ENCODE data around the gene CNOT6L.
A peak's percentile ranks its signal among the peaks of the same experiment; 100 is the strongest.

Gene CNOT6L

DNA sequence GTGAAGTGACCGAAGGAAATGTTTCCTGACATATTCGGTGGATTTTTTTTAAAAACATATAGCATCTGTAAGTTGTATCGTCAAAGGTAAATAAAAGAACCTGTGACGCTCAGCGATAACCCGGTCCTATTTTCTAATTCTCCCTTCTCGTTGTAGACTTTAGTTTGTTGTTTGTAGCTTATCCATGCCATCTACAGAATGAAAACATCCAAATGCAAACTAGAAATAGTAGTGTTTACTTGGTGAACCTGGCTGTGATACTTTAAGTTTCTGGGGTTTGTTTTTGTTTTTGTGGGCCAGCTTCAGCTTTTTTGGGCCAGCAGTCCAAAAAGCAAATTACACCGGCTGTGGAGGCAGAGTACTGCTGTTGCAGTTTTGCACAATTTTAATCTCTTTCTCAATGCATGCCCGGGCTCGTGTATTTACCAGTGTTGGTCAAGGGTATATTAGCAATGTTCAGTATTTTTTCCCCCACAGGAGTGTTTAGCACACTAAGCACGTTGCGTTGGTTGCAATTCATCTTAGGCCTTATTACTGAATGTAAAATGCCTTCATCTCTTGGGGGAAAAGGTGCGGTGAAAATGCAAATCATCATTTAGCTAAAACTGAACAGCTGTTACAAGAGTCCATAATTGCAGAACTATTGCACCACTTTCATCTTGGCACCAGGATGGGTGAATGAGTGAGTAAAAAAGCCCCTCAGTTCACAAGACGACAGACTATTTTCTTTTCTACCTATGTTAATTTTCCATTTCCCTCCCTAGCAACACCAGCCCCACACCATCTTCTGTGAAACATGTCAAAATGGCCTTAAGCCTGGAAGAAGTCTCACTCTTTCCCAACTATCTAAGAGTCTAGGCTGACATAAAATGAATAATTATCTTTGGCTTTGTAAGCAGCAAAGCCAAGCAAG lies 1.7 kb upstream of the CNOT6L start:
- H3K18ac ChIP-seq (ENCODE audit: low read length) = no peak overlapping the region
- H3K9me3 ChIP-seq (ENCODE audit: insufficient read depth, low read depth, low read length) = no peaks in the 10 kb centered on the region
- H2BK12ac ChIP-seq (ENCODE audit: low read length) = no peak overlapping the region
- peaks cover 17% of the 10 kb centered on the region for H3K79me1 ChIP-seq (ENCODE audit: low read length)
- H2AK5ac ChIP-seq (ENCODE audit: low read length) = no peak overlapping the region
- peak overlapping the region; percentile 66 for H3K4me2 ChIP-seq (ENCODE audit: low read length)
- no peak overlapping the region for H2BK5ac ChIP-seq (ENCODE audit: low read depth, low read length, poor library complexity)
- no peak overlapping the region for H3K23ac ChIP-seq (ENCODE audit: low read length)
- H4K12ac ChIP-seq (ENCODE audit: low read depth, low read length) = no peak overlapping the region
- no CpG with 5 or more reads among the region's 14 CpGs for WGBS (ENCODE audit: extremely low coverage, insufficient coverage, insufficient read length)
- no peak overlapping the region for H4K8ac ChIP-seq (ENCODE audit: low read depth, low read length)
- peaks cover 8% of the 10 kb centered on the region for H3K79me2 ChIP-seq (ENCODE audit: control insufficient read depth, insufficient read depth, low read length, poor library complexity)
- no peaks in the 10 kb centered on the region for H3K36me3 ChIP-seq (ENCODE audit: control insufficient read depth in 1 of 2, insufficient read depth in 2 of 2, low read length in 2 of 2)
- no peaks in the 10 kb centered on the region for H3K27me3 ChIP-seq (ENCODE audit: insufficient read depth, low read length)
- no peak overlapping the region for H4K91ac ChIP-seq (ENCODE audit: low read depth, low read length)
- peak overlapping the region; percentile 68 for H3K9ac ChIP-seq (ENCODE audit: low read length)
- no peak overlapping the region for H3K14ac ChIP-seq (ENCODE audit: low read length)
- H2AFZ ChIP-seq (ENCODE audit: insufficient read depth, low read length, poor library complexity) = no peak overlapping the region
- peak overlapping the region; percentile 78 for H3K27ac ChIP-seq (ENCODE audit: low read depth, low read length)
- no peak overlapping the region for H2BK120ac ChIP-seq (ENCODE audit: insufficient read depth, low read length, poor library complexity)
- peak overlapping the region; percentile 77 for H3K4me3 ChIP-seq (ENCODE audit: low read depth, low read length)
- no peak overlapping the region for H3K4ac ChIP-seq (ENCODE audit: low read depth, low read length)
- peak in 1 of 2 donors; percentile 11 for DNase-seq
- peaks cover 0 to 5% of the 10 kb centered on the region in 2 experiments for H3K4me1 ChIP-seq (ENCODE audit: control insufficient read depth in 1 of 2, insufficient read depth in 2 of 2, low read length in 2 of 2)

DNA sequence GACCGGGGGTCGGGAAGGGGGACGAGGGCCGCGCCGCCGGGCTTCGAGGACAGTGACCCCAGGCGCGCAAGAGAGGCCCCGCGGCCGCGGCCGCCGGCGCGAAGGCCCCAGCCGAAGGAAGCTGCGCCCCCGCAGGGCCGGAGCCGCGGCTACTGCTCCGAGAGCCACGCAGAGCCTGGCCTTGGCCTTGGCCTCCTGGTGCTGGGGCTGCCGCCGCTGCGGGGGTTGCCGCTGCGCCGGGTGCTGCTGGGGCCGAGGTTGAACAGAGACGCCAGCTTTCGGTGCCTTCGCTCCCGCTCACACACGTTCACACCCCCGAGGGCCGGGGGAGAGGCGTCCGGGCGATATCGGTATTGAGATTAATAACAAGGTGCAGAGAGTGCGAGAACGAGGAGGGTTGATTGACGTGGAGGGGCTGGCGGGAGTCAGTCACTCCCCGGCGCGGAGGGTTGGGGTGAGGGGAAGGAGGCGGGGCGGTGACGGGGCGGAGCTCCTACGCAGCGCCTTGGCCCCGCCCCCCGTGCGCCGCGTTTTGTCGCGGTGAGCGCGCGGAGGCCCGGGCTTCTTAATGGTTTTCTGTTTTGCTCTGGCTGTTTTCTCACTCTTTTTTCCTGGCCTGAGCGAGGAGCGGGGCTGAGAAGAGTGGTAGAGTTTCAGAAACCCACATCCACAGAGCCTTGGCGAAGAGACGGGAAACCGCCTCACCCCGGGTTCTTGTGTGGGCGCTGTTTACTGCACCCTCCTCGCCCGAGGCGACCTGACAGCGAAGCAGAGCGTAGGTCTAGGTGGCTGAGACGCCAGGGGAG lies 878 bp upstream of the CNOT6L start:
- peak overlapping the region; percentile 72 for H3K4ac ChIP-seq (ENCODE audit: low read depth, low read length)
- peak overlapping the region; percentile 81 for H4K8ac ChIP-seq (ENCODE audit: low read depth, low read length)
- peak overlapping the region; percentile 81 for H3K27ac ChIP-seq (ENCODE audit: low read depth, low read length)
- peak overlapping the region; percentile 87 for H2AFZ ChIP-seq (ENCODE audit: insufficient read depth, low read length, poor library complexity)
- no peaks in the 10 kb centered on the region for H3K27me3 ChIP-seq (ENCODE audit: insufficient read depth, low read length)
- H2AK5ac ChIP-seq (ENCODE audit: low read length) = no peak overlapping the region
- H3K4me2 ChIP-seq (ENCODE audit: low read length) = peak overlapping the region; percentile 77
- WGBS (ENCODE audit: extremely low coverage, insufficient coverage, insufficient read length) = no CpG with 5 or more reads among the region's 81 CpGs
- H3K18ac ChIP-seq (ENCODE audit: low read length) = peak overlapping the region; percentile 13
- no peaks in the 10 kb centered on the region for H3K36me3 ChIP-seq (ENCODE audit: control insufficient read depth in 1 of 2, insufficient read depth in 2 of 2, low read length in 2 of 2)
- H3K4me1 ChIP-seq (ENCODE audit: control insufficient read depth in 1 of 2, insufficient read depth in 2 of 2, low read length in 2 of 2) = peaks cover 0 to 5% of the 10 kb centered on the region in 2 experiments
- peak overlapping the region; percentile 50 for H3K14ac ChIP-seq (ENCODE audit: low read length)
- H3K4me3 ChIP-seq (ENCODE audit: low read depth, low read length) = peak overlapping the region; percentile 88
- peak; percentile 86 to 94 for DNase-seq
- peak overlapping the region; percentile 53 for H4K91ac ChIP-seq (ENCODE audit: low read depth, low read length)
- no peak overlapping the region for H2BK12ac ChIP-seq (ENCODE audit: low read length)
- peak overlapping the region; percentile 5 for H4K12ac ChIP-seq (ENCODE audit: low read depth, low read length)
- no peak overlapping the region for H3K23ac ChIP-seq (ENCODE audit: low read length)
- peak overlapping the region; percentile 86 for H3K9ac ChIP-seq (ENCODE audit: low read length)
- no peaks in the 10 kb centered on the region for H3K9me3 ChIP-seq (ENCODE audit: insufficient read depth, low read depth, low read length)
- H2BK5ac ChIP-seq (ENCODE audit: low read depth, low read length, poor library complexity) = peak overlapping the region; percentile 47
- peak overlapping the region; percentile 79 for H2BK120ac ChIP-seq (ENCODE audit: insufficient read depth, low read length, poor library complexity)
- peaks cover 8% of the 10 kb centered on the region for H3K79me2 ChIP-seq (ENCODE audit: control insufficient read depth, insufficient read depth, low read length, poor library complexity)
- H3K79me1 ChIP-seq (ENCODE audit: low read length) = peaks cover 17% of the 10 kb centered on the region

DNA sequence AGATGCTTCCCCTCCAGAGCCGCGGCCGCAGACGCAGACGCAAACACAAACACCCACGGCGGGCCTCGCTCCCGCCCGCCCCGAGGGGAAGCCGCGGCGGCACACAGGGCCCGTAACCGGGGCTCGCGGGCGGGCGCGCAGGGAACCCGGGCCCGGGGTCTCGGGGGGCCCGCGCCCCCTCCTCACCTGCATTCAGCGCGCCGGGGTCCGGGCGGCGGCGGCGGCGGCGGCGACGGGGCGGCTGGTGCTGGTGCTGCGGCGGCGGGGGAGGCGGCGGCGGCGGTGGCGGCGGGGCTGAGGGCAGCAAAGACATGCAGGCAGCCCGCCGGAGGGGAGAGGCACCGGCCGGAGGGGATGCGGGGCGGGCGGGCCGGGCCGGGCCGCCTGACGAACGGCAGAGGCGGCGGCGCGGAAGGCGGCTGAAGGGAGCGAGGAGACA lies 255 bp upstream of the CNOT6L start:
- Histone ChIP-seq H2AK5ac (ENCODE audit: low read length) (no peak overlapping the region), H3K79me1 (ENCODE audit: low read length) (peaks cover 17% of the 10 kb centered on the region), H2AFZ (ENCODE audit: insufficient read depth, low read length, poor library complexity) (peak overlapping the region; percentile 38), H3K4ac (ENCODE audit: low read depth, low read length) (peak overlapping the region; percentile 57), H3K14ac (ENCODE audit: low read length) (peak overlapping the region; percentile 82), H4K91ac (ENCODE audit: low read depth, low read length) (peak overlapping the region; percentile 53), H3K27ac (ENCODE audit: low read depth, low read length) (peak overlapping the region; percentile 88), H3K4me1 (ENCODE audit: control insufficient read depth in 1 of 2, insufficient read depth in 2 of 2, low read length in 2 of 2) (peaks cover 0 to 5% of the 10 kb centered on the region in 2 experiments), H3K79me2 (ENCODE audit: control insufficient read depth, insufficient read depth, low read length, poor library complexity) (peaks cover 8% of the 10 kb centered on the region), H3K4me2 (ENCODE audit: low read length) (peak overlapping the region; percentile 77), H3K9ac (ENCODE audit: low read length) (peak overlapping the region; percentile 79), H2BK120ac (ENCODE audit: insufficient read depth, low read length, poor library complexity) (peak overlapping the region; percentile 79), H3K27me3 (ENCODE audit: insufficient read depth, low read length) (no peaks in the 10 kb centered on the region), H4K8ac (ENCODE audit: low read depth, low read length) (peak overlapping the region; percentile 87), H3K23ac (ENCODE audit: low read length) (no peak overlapping the region), H3K4me3 (ENCODE audit: low read depth, low read length) (peak overlapping the region; percentile 88), H2BK5ac (ENCODE audit: low read depth, low read length, poor library complexity) (peak overlapping the region; percentile 62), H3K18ac (ENCODE audit: low read length) (peak overlapping the region; percentile 67), H4K12ac (ENCODE audit: low read depth, low read length) (peak overlapping the region; percentile 5), H3K9me3 (ENCODE audit: insufficient read depth, low read depth, low read length) (no peaks in the 10 kb centered on the region), H2BK12ac (ENCODE audit: low read length) (no peak overlapping the region), H3K36me3 (ENCODE audit: control insufficient read depth in 1 of 2, insufficient read depth in 2 of 2, low read length in 2 of 2) (no peaks in the 10 kb centered on the region)
- peak; percentile 50 to 63 for DNase-seq
- WGBS (ENCODE audit: extremely low coverage, insufficient coverage, insufficient read length) = no CpG with 5 or more reads among the region's 66 CpGs

DNA sequence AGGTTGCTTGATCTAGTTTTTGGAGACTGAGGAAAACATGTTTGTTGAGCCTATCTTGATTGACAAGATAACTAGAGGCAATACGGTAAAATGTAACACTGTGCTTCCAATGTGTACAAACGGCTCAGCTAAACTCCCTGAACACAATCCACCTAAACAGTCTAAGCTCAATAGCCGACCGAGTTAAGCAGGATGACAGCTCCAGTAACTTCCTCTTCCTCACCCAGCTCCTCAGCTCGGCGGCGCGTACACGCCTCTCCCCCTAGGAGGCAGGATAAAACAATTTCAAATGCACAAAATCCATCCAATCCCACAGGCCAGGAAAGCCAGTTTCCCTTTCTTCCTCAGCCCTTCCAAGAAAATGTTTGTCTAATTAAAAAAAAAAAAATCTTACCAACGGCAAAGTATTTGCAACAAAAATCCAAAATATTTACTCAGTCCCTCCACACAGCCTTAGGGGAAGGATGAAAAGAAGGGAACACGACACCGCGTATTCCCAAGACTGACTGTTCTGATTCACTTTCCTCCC lies 1.0 kb downstream of the CNOT6L start:
- peak in 1 of 2 donors; percentile 61 for DNase-seq
- peak overlapping the region; percentile 62 for H3K4me2 ChIP-seq (ENCODE audit: low read length)
- peaks cover 0 to 5% of the 10 kb centered on the region in 2 experiments for H3K4me1 ChIP-seq (ENCODE audit: control insufficient read depth in 1 of 2, insufficient read depth in 2 of 2, low read length in 2 of 2)
- H2BK12ac ChIP-seq (ENCODE audit: low read length) = no peak overlapping the region
- H2BK120ac ChIP-seq (ENCODE audit: insufficient read depth, low read length, poor library complexity) = no peak overlapping the region
- H3K4me3 ChIP-seq (ENCODE audit: low read depth, low read length) = peak overlapping the region; percentile 88
- no peak overlapping the region for H3K14ac ChIP-seq (ENCODE audit: low read length)
- H3K23ac ChIP-seq (ENCODE audit: low read length) = no peak overlapping the region
- H3K9ac ChIP-seq (ENCODE audit: low read length) = peak overlapping the region; percentile 70
- peaks cover 17% of the 10 kb centered on the region for H3K79me1 ChIP-seq (ENCODE audit: low read length)
- no peak overlapping the region for H2AK5ac ChIP-seq (ENCODE audit: low read length)
- H3K18ac ChIP-seq (ENCODE audit: low read length) = no peak overlapping the region
- H4K8ac ChIP-seq (ENCODE audit: low read depth, low read length) = peak overlapping the region; percentile 20
- no peak overlapping the region for H4K91ac ChIP-seq (ENCODE audit: low read depth, low read length)
- no peak overlapping the region for H4K12ac ChIP-seq (ENCODE audit: low read depth, low read length)
- peak overlapping the region; percentile 24 for H2AFZ ChIP-seq (ENCODE audit: insufficient read depth, low read length, poor library complexity)
- no peak overlapping the region for H2BK5ac ChIP-seq (ENCODE audit: low read depth, low read length, poor library complexity)
- no peaks in the 10 kb centered on the region for H3K9me3 ChIP-seq (ENCODE audit: insufficient read depth, low read depth, low read length)
- WGBS (ENCODE audit: extremely low coverage, insufficient coverage, insufficient read length) = no CpG with 5 or more reads among the region's 13 CpGs
- H3K4ac ChIP-seq (ENCODE audit: low read depth, low read length) = no peak overlapping the region
- no peaks in the 10 kb centered on the region for H3K27me3 ChIP-seq (ENCODE audit: insufficient read depth, low read length)
- peaks cover 8% of the 10 kb centered on the region for H3K79me2 ChIP-seq (ENCODE audit: control insufficient read depth, insufficient read depth, low read length, poor library complexity)
- no peaks in the 10 kb centered on the region for H3K36me3 ChIP-seq (ENCODE audit: control insufficient read depth in 1 of 2, insufficient read depth in 2 of 2, low read length in 2 of 2)
- peak overlapping the region; percentile 88 for H3K27ac ChIP-seq (ENCODE audit: low read depth, low read length)
